MM.1S (cell line): ENCODE results near the gene C10orf67.

Experiments
- DNase-seq: peaks from one replicate; pipeline ENCODE4 v3.0.0-alpha.2; 2015
- H2AFZ ChIP-seq: fragments of 300-600 bp; sonication (generic); 2 replicates; pipeline ENCODE4 v1.6.0; 2016; ENCODE audit warnings: antibody characterized with exemption, low read length
- H3F3A ChIP-seq: fragments of 300-600 bp; sonication (generic); 2 replicates; pipeline ENCODE4 v1.6.1; 2016; ENCODE audit warnings: mild to moderate bottlenecking, antibody characterized with exemption, low read length, moderate library complexity, mixed read lengths; ENCODE audit not compliant: insufficient read depth
- H3K27ac ChIP-seq: fragments of 300-600 bp; sonication (generic); 2 replicates; pipeline ENCODE4 v1.5.1; 2016; ENCODE audit warnings: mild to moderate bottlenecking, low read length
- H3K27me3 ChIP-seq: fragments of 300-600 bp; sonication (generic); replicated peaks from 2 replicates; pipeline ENCODE4 v1.6.0; 2016; ENCODE audit warnings: low read length; ENCODE audit not compliant: insufficient read depth
- H3K36me3 ChIP-seq: fragments of 300-600 bp; sonication (generic); replicated peaks from 2 replicates; pipeline ENCODE4 v1.6.1; 2016; ENCODE audit warnings: mild to moderate bottlenecking, low read length, mixed read lengths; ENCODE audit not compliant: insufficient read depth
- H3K4me1 ChIP-seq: fragments of 300-600 bp; sonication (generic); 2 replicates; pipeline ENCODE4 v1.6.1; 2016; ENCODE audit warnings: low read length, mixed read lengths
- H3K4me2 ChIP-seq: fragments of 300-600 bp; sonication (generic); 2 replicates; pipeline ENCODE4 v1.6.0; 2016; ENCODE audit warnings: low read depth, low read length
- H3K4me3 ChIP-seq: fragments of 300-600 bp; sonication (generic); 2 replicates; pipeline ENCODE4 v1.5.1; 2016; ENCODE audit warnings: low read length, mixed read lengths
- H3K79me2 ChIP-seq: fragments of 300-600 bp; sonication (generic); 2 replicates; pipeline ENCODE4 v1.6.1; 2016; ENCODE audit warnings: mixed run types, low read length, mixed read lengths
- H3K9ac ChIP-seq: fragments of 300-600 bp; sonication (generic); 2 replicates; pipeline ENCODE4 v1.6.1; 2016; ENCODE audit warnings: low read length, mixed read lengths
- H3K9me2 ChIP-seq: fragments of 300-600 bp; sonication (generic); replicated peaks from 2 replicates; pipeline ENCODE4 v1.6.1; 2016; ENCODE audit warnings: mild to moderate bottlenecking, low read length, mixed read lengths; ENCODE audit not compliant: insufficient read depth
- H3K9me3 ChIP-seq: fragments of 300-600 bp; sonication (generic); replicated peaks from 2 replicates; pipeline ENCODE4 v1.6.1; 2016; ENCODE audit warnings: mild to moderate bottlenecking, low read length, mixed read lengths; ENCODE audit not compliant: insufficient read depth
- H4K20me1 ChIP-seq: fragments of 300-600 bp; sonication (generic); 2 replicates; pipeline ENCODE4 v1.6.1; 2016; ENCODE audit warnings: mild to moderate bottlenecking, low read length, moderate library complexity, mixed read lengths; ENCODE audit not compliant: insufficient read depth
- EZH2 ChIP-seq: fragments of 300-600 bp; sonication (generic); optimal IDR thresholded peaks from 2 replicates; pipeline ENCODE3; 2017; ENCODE audit warnings: low read depth, mild to moderate bottlenecking, antibody characterized with exemption, low read length, mixed read lengths
- EZH2phosphoT487 ChIP-seq: fragments of 300-600 bp; sonication (generic); IDR thresholded peaks from 2 replicates; pipeline ENCODE4 v1.6.1; 2018; ENCODE audit warnings: antibody characterized with exemption, low read length
- TF ChIP-seq, protein P1 (sequence below): fragments of 300-600 bp; sonication (generic); IDR thresholded peaks from 2 replicates; pipeline ENCODE4 v1.5.1; 2016; ENCODE audit warnings: antibody characterized with exemption, low read length, mixed read lengths

C10orf67 gene

GRCh38 chr10:23337616-23338015 lies 7.0 kb downstream of the C10orf67 start:
- no peaks in the 10 kb centered on the region for H3K79me2 ChIP-seq
- H3K4me1 ChIP-seq, result no peaks in the 10 kb centered on the region
- no peak overlapping the region for H3K27ac ChIP-seq
- no peaks in the 10 kb centered on the region for H3F3A ChIP-seq
- H3K4me2 ChIP-seq, result no peak overlapping the region
- H3K9ac ChIP-seq, result no peak overlapping the region
- no peak for DNase-seq
- no peak overlapping the region for H3K4me3 ChIP-seq
- H4K20me1 ChIP-seq, result no peaks in the 10 kb centered on the region
- no peaks in the 10 kb centered on the region for H3K36me3 ChIP-seq
- H2AFZ ChIP-seq, result no peak overlapping the region
- H3K9me3 ChIP-seq, result no peaks in the 10 kb centered on the region
- H3K9me2 ChIP-seq, result no peaks in the 10 kb centered on the region
- no peaks in the 10 kb centered on the region for H3K27me3 ChIP-seq
- no peak for TF ChIP-seq EZH2
- TF ChIP-seq, protein P1, sequence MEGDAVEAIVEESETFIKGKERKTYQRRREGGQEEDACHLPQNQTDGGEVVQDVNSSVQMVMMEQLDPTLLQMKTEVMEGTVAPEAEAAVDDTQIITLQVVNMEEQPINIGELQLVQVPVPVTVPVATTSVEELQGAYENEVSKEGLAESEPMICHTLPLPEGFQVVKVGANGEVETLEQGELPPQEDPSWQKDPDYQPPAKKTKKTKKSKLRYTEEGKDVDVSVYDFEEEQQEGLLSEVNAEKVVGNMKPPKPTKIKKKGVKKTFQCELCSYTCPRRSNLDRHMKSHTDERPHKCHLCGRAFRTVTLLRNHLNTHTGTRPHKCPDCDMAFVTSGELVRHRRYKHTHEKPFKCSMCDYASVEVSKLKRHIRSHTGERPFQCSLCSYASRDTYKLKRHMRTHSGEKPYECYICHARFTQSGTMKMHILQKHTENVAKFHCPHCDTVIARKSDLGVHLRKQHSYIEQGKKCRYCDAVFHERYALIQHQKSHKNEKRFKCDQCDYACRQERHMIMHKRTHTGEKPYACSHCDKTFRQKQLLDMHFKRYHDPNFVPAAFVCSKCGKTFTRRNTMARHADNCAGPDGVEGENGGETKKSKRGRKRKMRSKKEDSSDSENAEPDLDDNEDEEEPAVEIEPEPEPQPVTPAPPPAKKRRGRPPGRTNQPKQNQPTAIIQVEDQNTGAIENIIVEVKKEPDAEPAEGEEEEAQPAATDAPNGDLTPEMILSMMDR, result no peak
- TF ChIP-seq EZH2phosphoT487, result no peak

GRCh38 chr10:23331567-23332301 lies 12.9 kb downstream of the C10orf67 start:
- DNase-seq, result no peak
- no peaks in the 10 kb centered on the region for H3K79me2 ChIP-seq
- no peak overlapping the region for H3K4me2 ChIP-seq
- no peak overlapping the region for H3K27ac ChIP-seq
- H3F3A ChIP-seq, result no peaks in the 10 kb centered on the region
- no peaks in the 10 kb centered on the region for H4K20me1 ChIP-seq
- no peaks in the 10 kb centered on the region for H3K27me3 ChIP-seq
- H3K9me2 ChIP-seq, result no peaks in the 10 kb centered on the region
- H3K4me3 ChIP-seq, result no peak overlapping the region
- no peak overlapping the region for H2AFZ ChIP-seq
- no peak overlapping the region for H3K9ac ChIP-seq
- no peaks in the 10 kb centered on the region for H3K4me1 ChIP-seq
- TF ChIP-seq, protein P1, result no peak
- TF ChIP-seq EZH2 (no peak), EZH2phosphoT487 (no peak)
- H3K9me3 ChIP-seq, result no peaks in the 10 kb centered on the region
- H3K36me3 ChIP-seq, result no peaks in the 10 kb centered on the region

GRCh38 chr10:23330948-23331347 lies 13.6 kb downstream of the C10orf67 start:
- TF ChIP-seq EZH2phosphoT487 (no peak), EZH2 (no peak)
- TF ChIP-seq, protein P1, result no peak
- H3K9me2 ChIP-seq, result no peaks in the 10 kb centered on the region
- no peak overlapping the region for H2AFZ ChIP-seq
- H3K79me2 ChIP-seq, result no peaks in the 10 kb centered on the region
- no peak overlapping the region for H3K4me2 ChIP-seq
- no peaks in the 10 kb centered on the region for H3K36me3 ChIP-seq
- H3K9me3 ChIP-seq, result no peaks in the 10 kb centered on the region
- no peak for DNase-seq
- H3K4me3 ChIP-seq, result no peak overlapping the region
- no peak overlapping the region for H3K27ac ChIP-seq
- no peaks in the 10 kb centered on the region for H3F3A ChIP-seq
- H4K20me1 ChIP-seq, result no peaks in the 10 kb centered on the region
- no peak overlapping the region for H3K9ac ChIP-seq
- no peaks in the 10 kb centered on the region for H3K27me3 ChIP-seq
- no peaks in the 10 kb centered on the region for H3K4me1 ChIP-seq
